CD14-positive monocyte (primary cell): ENCODE data around the gene BICD1. TPM values are rescaled to one million over a fixed set of nuclear protein-coding genes. Genes with fewer than 3 reads are reported as not detected.

Experiments used
- DNase-seq, 3 donors: peaks; one replicate each; pipeline ENCODE4 v3.0.0-alpha.2; 2011 to 2022
- H2AFZ ChIP-seq: 2 replicates; pipeline ENCODE4 v1.6.0; 2012; ENCODE audit warnings: mild to moderate bottlenecking, low read depth, low read length, inconsistent platforms; ENCODE audit not compliant: insufficient read depth, poor library complexity, severe bottlenecking
- H3K27ac ChIP-seq, 2 donors: 1 replicate in 1 of 2; 2 replicates in 1 of 2; pipeline ENCODE4 v1.5.1; 2012 to 2013; ENCODE audit warnings: low read length in 2 of 2, control low read depth in 1 of 2, inconsistent platforms in 1 of 2, low read depth in 1 of 2, mild to moderate bottlenecking in 1 of 2
- H3K27me3 ChIP-seq, 2 donors: one replicate each; pipeline versions ENCODE4 v1.6.0 to v1.6.1; 2011 to 2013; ENCODE audit warnings: low read length in 2 of 2; ENCODE audit not compliant: control insufficient read depth in 2 of 2, insufficient read depth in 2 of 2
- H3K36me3 ChIP-seq, 2 donors: replicated peaks in 1 of 2; 1 replicate in 1 of 2; 2 replicates in 1 of 2; pipeline versions ENCODE4 v1.5.1 to v1.6.1; 2012 to 2013; ENCODE audit warnings: low read length in 2 of 2, control low read depth in 1 of 2, inconsistent platforms in 1 of 2, mild to moderate bottlenecking in 1 of 2; ENCODE audit not compliant: insufficient read depth in 2 of 2, control insufficient read depth in 1 of 2
- H3K4me1 ChIP-seq, 2 donors: 1 replicate in 1 of 2; 2 replicates in 1 of 2; pipeline versions ENCODE4 v1.5.1 to v1.6.1; 2012 to 2013; ENCODE audit warnings: low read length in 2 of 2, control low read depth in 1 of 2, inconsistent platforms in 1 of 2, mild to moderate bottlenecking in 1 of 2, moderate library complexity in 1 of 2; ENCODE audit not compliant: insufficient read depth in 2 of 2, control insufficient read depth in 1 of 2
- H3K4me2 ChIP-seq: replicated peaks from 2 replicates; pipeline ENCODE3; 2012; ENCODE audit warnings: low read length, moderate library complexity, mild to moderate bottlenecking; ENCODE audit not compliant: poor library complexity, severe bottlenecking; ENCODE audit errors: extremely low read depth
- H3K4me3 ChIP-seq, 3 experiments: fragments of 200-600 bp in 1 of 3; sonication (generic) in 1 of 3; replicated peaks in 1 of 3; 1 replicate in 2 of 3; 2 replicates in 1 of 3; pipeline ENCODE4 v1.5.1; 2011 to 2013; ENCODE audit warnings: low read length in 3 of 3, mild to moderate bottlenecking in 3 of 3, control low read depth in 2 of 3, low read depth in 2 of 3, inconsistent platforms in 1 of 3, moderate library complexity in 1 of 3
- H3K79me2 ChIP-seq: 2 replicates; pipeline ENCODE4 v1.6.0; 2012; ENCODE audit warnings: mild to moderate bottlenecking, control low read depth, inconsistent platforms, low read length, moderate library complexity; ENCODE audit not compliant: insufficient read depth
- H3K9ac ChIP-seq: 2 replicates; pipeline ENCODE4 v1.6.0; 2017; ENCODE audit warnings: low read length, mild to moderate bottlenecking; ENCODE audit not compliant: insufficient read depth, poor library complexity, severe bottlenecking
- H3K9me3 ChIP-seq, 2 donors: replicated peaks in 1 of 2; 1 replicate in 1 of 2; 2 replicates in 1 of 2; pipeline versions ENCODE4 v1.5.1 to v1.6.1; 2012 to 2013; ENCODE audit warnings: low read length in 2 of 2, control low read depth in 1 of 2; ENCODE audit not compliant: control insufficient read depth in 1 of 2, insufficient read depth in 1 of 2
- H4K20me1 ChIP-seq: 2 replicates; pipeline ENCODE4 v1.6.0; 2012; ENCODE audit warnings: mild to moderate bottlenecking, low read length, control low read depth, moderate library complexity; ENCODE audit not compliant: insufficient read depth
- H3K27ac Mint-ChIP-seq, 7 donors: one replicate each; pipeline ENCODE4 v1.8.0; 2020; ENCODE audit warnings: mild to moderate bottlenecking in 7 of 7, mixed read lengths in 7 of 7, moderate library complexity in 6 of 7, inconsistent platforms in 2 of 7
- H3K27me3 Mint-ChIP-seq, 3 donors: one replicate each; pipeline ENCODE4 v1.8.0; 2021 to 2022; ENCODE audit warnings: low read depth in 3 of 3, mild to moderate bottlenecking in 3 of 3, mixed read lengths in 3 of 3, moderate library complexity in 3 of 3, inconsistent platforms in 1 of 3
- H3K36me3 Mint-ChIP-seq, 2 donors: one replicate each; pipeline ENCODE4 v1.8.0; 2020; ENCODE audit warnings: mixed read lengths in 2 of 2, inconsistent platforms in 1 of 2, mild to moderate bottlenecking in 1 of 2
- H3K4me1 Mint-ChIP-seq: one replicate; pipeline ENCODE4 v1.8.0; 2020; ENCODE audit warnings: mild to moderate bottlenecking, mixed read lengths
- H3K4me3 Mint-ChIP-seq, 2 donors: one replicate each; pipeline ENCODE4 v1.8.0; 2020; ENCODE audit warnings: mild to moderate bottlenecking in 2 of 2, mixed read lengths in 2 of 2, moderate library complexity in 1 of 2
- H3K9me3 Mint-ChIP-seq, 7 donors: one replicate each; pipeline ENCODE4 v1.8.0; 2020 to 2022; ENCODE audit warnings: mixed read lengths in 7 of 7, mild to moderate bottlenecking in 6 of 7, moderate library complexity in 6 of 7, inconsistent platforms in 2 of 7
- CTCF ChIP-seq: fragments of 200-600 bp; IDR thresholded peaks from one replicate; pipeline ENCODE4 v1.8.0; 2022; ENCODE audit warnings: antibody characterized with exemption, mild to moderate bottlenecking
- WGBS: methylation state at CpG from one replicate; pipeline ENCODE4 v1.1.5; 2013; ENCODE audit warnings: missing lambda C conversion rate; ENCODE audit not compliant: insufficient coverage; 5-methylcytosine and 5-hydroxymethylcytosine counted together
- intact Hi-C, 2 donors: fragments of 100-400 bp; cut with micrococcal nuclease; formaldehyde crosslinking; loops; one replicate each; pipeline versions ENCODE4 v1.15.0 to v1.15.1; 2023
- polyA plus RNA-seq, 3 donors: library from polyadenylated mRNA; depleted of rRNA in 1 of 3; unstranded in 2 of 3; stranded (reverse) in 1 of 3; fragments of 300-500 nt in 2 of 3; fragments of >200 nt in 1 of 3; fragmentation: Illumina TruSeq in 2 of 3; gene quantifications; 1 replicate in 2 of 3; 2 replicates in 1 of 3; pipeline ENCODE4 v1.2.3, GENCODE V29; 2012 to 2021

BICD1 gene
- polyA plus RNA-seq, 3 donors: 0.55 to 2.1 (median 1.6) TPM

GRCh38 chr12:32301216-32301615, 194.6 kb downstream of the BICD1 start:
- Histone ChIP-seq H3K4me3 (no peak overlapping the region), H4K20me1 (no peaks in the 10 kb centered on the region), H3K4me2 (no peak overlapping the region), H3K27me3 (no peaks in the 10 kb centered on the region), H3K9me3 (no peaks in the 10 kb centered on the region), H3K36me3 (no peaks in the 10 kb centered on the region), H2AFZ (no peak overlapping the region), H3K27ac (no peak overlapping the region), H3K79me2 (no peaks in the 10 kb centered on the region), H3K9ac (no peak overlapping the region), H3K4me1 (no peaks in the 10 kb centered on the region)
- DNase-seq: no peak
- TF ChIP-seq CTCF: no peak
- Mint-ChIP-seq H3K36me3 (no peaks in the 10 kb centered on the region), H3K27ac (peak overlapping the region in 1 of 7 donors; percentile 26), H3K4me3 (no peak overlapping the region), H3K4me1 (peaks cover 5% of the 10 kb centered on the region), H3K9me3 (no peaks in the 10 kb centered on the region), H3K27me3 (peaks cover 0 to 3% (median 0%) of the 10 kb centered on the region in 3 donors)
- 100% methylated on average over 1 of the region's 5 CpGs for WGBS
- intact Hi-C loops: loop anchor here in 1 of 2 donors (10.0 kb wide), 1 partner anchor 236 kb away; no protein-coding TSS in a partner anchor

GRCh38 chr12:32302218-32303173, 195.8 kb downstream of the BICD1 start:
- Histone ChIP-seq H3K27me3 (no peaks in the 10 kb centered on the region), H3K4me2 (no peak overlapping the region), H3K9me3 (no peaks in the 10 kb centered on the region), H3K4me3 (no peak overlapping the region), H3K4me1 (no peaks in the 10 kb centered on the region), H3K36me3 (no peaks in the 10 kb centered on the region), H2AFZ (no peak overlapping the region), H3K9ac (no peak overlapping the region), H3K79me2 (no peaks in the 10 kb centered on the region), H4K20me1 (no peaks in the 10 kb centered on the region), H3K27ac (no peak overlapping the region)
- intact Hi-C loops: loop anchor here in 1 of 2 donors (10.0 kb wide), 1 partner anchor 238 kb away; no protein-coding TSS in a partner anchor
- H3K4me1 Mint-ChIP-seq: peaks cover 5% of the 10 kb centered on the region
- TF ChIP-seq CTCF: no peak
- peaks cover 0 to 5% of the 10 kb centered on the region in 2 donors for H3K36me3 Mint-ChIP-seq
- peak overlapping the region in 1 of 7 donors; percentile 10 for H3K27ac Mint-ChIP-seq
- H3K9me3 Mint-ChIP-seq: no peaks in the 10 kb centered on the region
- DNase-seq: peak in 1 of 3 donors; percentile 3
- WGBS: 40% methylated on average over 1 of the region's 6 CpGs
- H3K27me3 Mint-ChIP-seq: peaks cover 0 to 3% (median 0%) of the 10 kb centered on the region in 3 donors
- H3K4me3 Mint-ChIP-seq: no peak overlapping the region
